Measurements from ENCODE around the gene SLC5A2.

Gene SLC5A2

DNA sequence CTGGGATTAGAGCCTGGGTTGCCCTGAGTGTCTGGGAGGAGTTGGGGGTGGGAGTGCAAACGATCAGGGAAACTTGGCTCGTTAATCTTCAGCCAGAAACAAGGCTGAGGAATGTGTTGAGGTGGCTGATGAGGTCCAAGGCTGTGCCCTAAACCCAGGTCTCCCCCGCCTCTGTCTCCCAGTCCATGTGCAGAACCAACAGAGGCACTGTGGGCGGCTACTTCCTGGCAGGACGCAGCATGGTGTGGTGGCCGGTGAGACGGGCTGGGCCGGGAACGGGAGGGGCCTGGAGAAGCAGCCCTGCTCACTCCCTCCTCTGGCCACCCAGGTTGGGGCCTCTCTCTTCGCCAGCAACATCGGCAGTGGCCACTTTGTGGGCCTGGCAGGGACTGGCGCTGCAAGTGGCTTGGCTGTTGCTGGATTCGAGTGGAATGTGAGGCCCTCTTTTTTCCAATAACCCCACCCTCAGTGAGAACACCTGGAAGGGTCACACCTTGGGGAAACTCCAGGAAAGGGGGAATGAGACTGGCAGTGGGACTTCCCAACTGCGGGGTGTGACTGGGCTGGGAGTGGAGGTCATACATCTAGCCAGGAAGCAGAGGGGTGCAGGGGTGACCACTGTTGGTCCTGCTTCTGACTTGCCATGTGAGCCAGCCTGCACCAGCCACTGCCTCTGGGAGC is 1.7 kb downstream of the SLC5A2 start:
- Histone ChIP-seq H3K27ac (ENCODE audit: low read depth, low read length) (no peak overlapping the region), H3K4me1 (ENCODE audit: control insufficient read depth in 5 of 5, insufficient read depth in 5 of 5, low read length in 5 of 5) (peaks cover 3 to 28% (median 23%) of the 10 kb centered on the region in 5 donors), H3K9ac (ENCODE audit: low read length in 5 of 5) (no peak overlapping the region), H3K27me3 (ENCODE audit: control insufficient read depth in 5 of 5, insufficient read depth in 4 of 5, low read length in 5 of 5) (peaks cover 9 to 32% (median 30%) of the 10 kb centered on the region in 5 donors), H3K36me3 (ENCODE audit: control insufficient read depth in 5 of 5, insufficient read depth in 5 of 5, low read length in 5 of 5) (peaks cover 0 to 2% (median 0%) of the 10 kb centered on the region in 5 donors), H3K4me3 (ENCODE audit: low read depth in 1 of 5, low read length in 5 of 5) (no peak overlapping the region), H3K9me3 (ENCODE audit: control insufficient read depth in 5 of 5, low read length in 5 of 5) (no peaks in the 10 kb centered on the region)

DNA sequence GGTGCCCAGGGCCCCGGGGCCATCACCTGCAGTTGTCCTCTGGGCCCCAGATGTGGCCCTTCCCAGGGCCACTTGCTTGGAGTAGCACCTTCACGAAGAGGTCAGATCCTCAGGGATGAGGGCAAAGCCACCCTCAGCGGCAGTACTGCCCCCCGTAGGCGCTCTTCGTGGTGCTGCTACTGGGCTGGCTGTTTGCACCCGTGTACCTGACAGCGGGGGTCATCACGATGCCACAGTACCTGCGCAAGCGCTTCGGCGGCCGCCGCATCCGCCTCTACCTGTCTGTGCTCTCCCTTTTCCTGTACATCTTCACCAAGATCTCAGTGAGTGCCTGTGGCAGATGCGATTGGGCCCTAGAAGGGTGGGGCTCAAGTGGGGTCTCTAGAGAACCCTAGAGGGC is 2.6 kb downstream of the SLC5A2 start:
- no peak overlapping the region for H3K27ac ChIP-seq (ENCODE audit: low read depth, low read length)
- H3K27me3 ChIP-seq (ENCODE audit: control insufficient read depth in 5 of 5, insufficient read depth in 4 of 5, low read length in 5 of 5) = peaks cover 9 to 32% (median 30%) of the 10 kb centered on the region in 5 donors
- H3K9me3 ChIP-seq (ENCODE audit: control insufficient read depth in 5 of 5, low read length in 5 of 5) = no peaks in the 10 kb centered on the region
- H3K4me3 ChIP-seq (ENCODE audit: low read depth in 1 of 5, low read length in 5 of 5) = no peak overlapping the region
- H3K4me1 ChIP-seq (ENCODE audit: control insufficient read depth in 5 of 5, insufficient read depth in 5 of 5, low read length in 5 of 5) = peaks cover 3 to 26% (median 22%) of the 10 kb centered on the region in 5 donors
- H3K9ac ChIP-seq (ENCODE audit: low read length in 5 of 5) = no peak overlapping the region
- H3K36me3 ChIP-seq (ENCODE audit: control insufficient read depth in 5 of 5, insufficient read depth in 5 of 5, low read length in 5 of 5) = peaks cover 0 to 10% (median 9%) of the 10 kb centered on the region in 5 donors

GRCh38 chr16:31486045-31486444 is 3.1 kb downstream of the SLC5A2 start:
- Histone ChIP-seq H3K4me3 (ENCODE audit: low read depth in 1 of 5, low read length in 5 of 5) (no peak overlapping the region), H3K27ac (ENCODE audit: low read depth, low read length) (no peak overlapping the region), H3K4me1 (ENCODE audit: control insufficient read depth in 5 of 5, insufficient read depth in 5 of 5, low read length in 5 of 5) (peaks cover 3 to 22% (median 18%) of the 10 kb centered on the region in 5 donors), H3K27me3 (ENCODE audit: control insufficient read depth in 5 of 5, insufficient read depth in 4 of 5, low read length in 5 of 5) (peaks cover 9 to 32% (median 30%) of the 10 kb centered on the region in 5 donors), H3K9ac (ENCODE audit: low read length in 5 of 5) (no peak overlapping the region), H3K9me3 (ENCODE audit: control insufficient read depth in 5 of 5, low read length in 5 of 5) (no peaks in the 10 kb centered on the region), H3K36me3 (ENCODE audit: control insufficient read depth in 5 of 5, insufficient read depth in 5 of 5, low read length in 5 of 5) (peaks cover 0 to 15% (median 13%) of the 10 kb centered on the region in 5 donors)

GRCh38 chr16:31487071-31487719 is 4.3 kb downstream of the SLC5A2 start:
- Histone ChIP-seq H3K27ac (ENCODE audit: low read depth, low read length) (no peak overlapping the region), H3K4me3 (ENCODE audit: low read depth in 1 of 5, low read length in 5 of 5) (peak overlapping the region in 4 of 5 donors; percentile 65 to 77 (median 73)), H3K27me3 (ENCODE audit: control insufficient read depth in 5 of 5, insufficient read depth in 4 of 5, low read length in 5 of 5) (peaks cover 6 to 32% (median 30%) of the 10 kb centered on the region in 5 donors), H3K9ac (ENCODE audit: low read length in 5 of 5) (peak overlapping the region in 3 of 5 donors; percentile 15 to 71 (median 60)), H3K36me3 (ENCODE audit: control insufficient read depth in 5 of 5, insufficient read depth in 5 of 5, low read length in 5 of 5) (peaks cover 0 to 26% (median 22%) of the 10 kb centered on the region in 5 donors), H3K9me3 (ENCODE audit: control insufficient read depth in 5 of 5, low read length in 5 of 5) (no peaks in the 10 kb centered on the region), H3K4me1 (ENCODE audit: control insufficient read depth in 5 of 5, insufficient read depth in 5 of 5, low read length in 5 of 5) (peaks cover 3 to 21% (median 18%) of the 10 kb centered on the region in 5 donors)

GRCh38 chr16:31487720-31488467 is 5.0 kb downstream of the SLC5A2 start:
- Histone ChIP-seq H3K4me3 (ENCODE audit: low read depth in 1 of 5, low read length in 5 of 5) (peak overlapping the region; percentile 38 to 77 (median 70)), H3K9me3 (ENCODE audit: control insufficient read depth in 5 of 5, low read length in 5 of 5) (no peaks in the 10 kb centered on the region), H3K27me3 (ENCODE audit: control insufficient read depth in 5 of 5, insufficient read depth in 4 of 5, low read length in 5 of 5) (peaks cover 6 to 30% (median 30%) of the 10 kb centered on the region in 5 donors), H3K27ac (ENCODE audit: low read depth, low read length) (no peak overlapping the region), H3K36me3 (ENCODE audit: control insufficient read depth in 5 of 5, insufficient read depth in 5 of 5, low read length in 5 of 5) (peaks cover 0 to 33% (median 29%) of the 10 kb centered on the region in 5 donors), H3K4me1 (ENCODE audit: control insufficient read depth in 5 of 5, insufficient read depth in 5 of 5, low read length in 5 of 5) (peaks cover 3 to 21% (median 18%) of the 10 kb centered on the region in 5 donors), H3K9ac (ENCODE audit: low read length in 5 of 5) (peak overlapping the region in 3 of 5 donors; percentile 15 to 71 (median 60))

GRCh38 chr16:31488468-31489297 is 5.8 kb downstream of the SLC5A2 start:
- Histone ChIP-seq H3K27me3 (ENCODE audit: control insufficient read depth in 5 of 5, insufficient read depth in 4 of 5, low read length in 5 of 5) (peaks cover 6 to 30% (median 26%) of the 10 kb centered on the region in 5 donors), H3K9me3 (ENCODE audit: control insufficient read depth in 5 of 5, low read length in 5 of 5) (no peaks in the 10 kb centered on the region), H3K27ac (ENCODE audit: low read depth, low read length) (no peak overlapping the region), H3K4me3 (ENCODE audit: low read depth in 1 of 5, low read length in 5 of 5) (peak overlapping the region in 4 of 5 donors; percentile 65 to 77 (median 73)), H3K36me3 (ENCODE audit: control insufficient read depth in 5 of 5, insufficient read depth in 5 of 5, low read length in 5 of 5) (peaks cover 0 to 41% (median 37%) of the 10 kb centered on the region in 5 donors), H3K9ac (ENCODE audit: low read length in 5 of 5) (peak overlapping the region in 2 of 5 donors; percentile 60 to 71), H3K4me1 (ENCODE audit: control insufficient read depth in 5 of 5, insufficient read depth in 5 of 5, low read length in 5 of 5) (peaks cover 3 to 21% (median 18%) of the 10 kb centered on the region in 5 donors)

DNA sequence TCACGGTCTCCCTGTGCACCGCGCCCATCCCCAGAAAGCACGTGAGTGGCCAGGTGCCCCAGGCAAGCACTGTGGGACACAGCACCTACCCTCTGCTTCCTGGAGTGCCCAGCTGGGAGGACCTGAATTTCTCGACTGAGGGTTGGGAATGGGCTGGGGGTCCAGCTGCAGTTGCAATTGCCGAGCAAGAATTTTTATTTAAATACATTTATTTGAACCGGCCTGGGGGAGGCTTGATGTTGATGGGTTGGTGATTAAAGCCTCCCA is 6.3 kb downstream of the SLC5A2 start:
- H3K4me1 ChIP-seq (ENCODE audit: control insufficient read depth in 5 of 5, insufficient read depth in 5 of 5, low read length in 5 of 5) = peaks cover 3 to 21% (median 18%) of the 10 kb centered on the region in 5 donors
- no peak overlapping the region for H3K9ac ChIP-seq (ENCODE audit: low read length in 5 of 5)
- H3K36me3 ChIP-seq (ENCODE audit: control insufficient read depth in 5 of 5, insufficient read depth in 5 of 5, low read length in 5 of 5) = peaks cover 0 to 46% (median 42%) of the 10 kb centered on the region in 5 donors
- H3K27ac ChIP-seq (ENCODE audit: low read depth, low read length) = no peak overlapping the region
- H3K4me3 ChIP-seq (ENCODE audit: low read depth in 1 of 5, low read length in 5 of 5) = no peak overlapping the region
- H3K27me3 ChIP-seq (ENCODE audit: control insufficient read depth in 5 of 5, insufficient read depth in 4 of 5, low read length in 5 of 5) = peaks cover 6 to 30% (median 26%) of the 10 kb centered on the region in 5 donors
- H3K9me3 ChIP-seq (ENCODE audit: control insufficient read depth in 5 of 5, low read length in 5 of 5) = no peaks in the 10 kb centered on the region

GRCh38 chr16:31489616-31490584 is 7.0 kb downstream of the SLC5A2 start:
- no peaks in the 10 kb centered on the region for H3K9me3 ChIP-seq (ENCODE audit: control insufficient read depth in 5 of 5, low read length in 5 of 5)

More at GRCh38 chr16:31489616-31490584, 7.0 kb downstream of the SLC5A2 start:
- H3K4me1 ChIP-seq (ENCODE audit: control insufficient read depth in 5 of 5, insufficient read depth in 5 of 5, low read length in 5 of 5) = peaks cover 3 to 21% (median 18%) of the 10 kb centered on the region in 5 donors
- peaks cover 0 to 53% (median 48%) of the 10 kb centered on the region in 5 donors for H3K36me3 ChIP-seq (ENCODE audit: control insufficient read depth in 5 of 5, insufficient read depth in 5 of 5, low read length in 5 of 5)
- H3K27ac ChIP-seq (ENCODE audit: low read depth, low read length) = no peak overlapping the region
- H3K9ac ChIP-seq (ENCODE audit: low read length in 5 of 5) = no peak overlapping the region
- H3K27me3 ChIP-seq (ENCODE audit: control insufficient read depth in 5 of 5, insufficient read depth in 4 of 5, low read length in 5 of 5) = peaks cover 6 to 25% (median 25%) of the 10 kb centered on the region in 5 donors
- H3K4me3 ChIP-seq (ENCODE audit: low read depth in 1 of 5, low read length in 5 of 5) = no peak overlapping the region
